ENCODE results near the gene C6orf89. TPM values are rescaled to one million over a fixed set of nuclear protein-coding genes. Genes with fewer than 3 reads are reported as not detected.

The C6orf89 gene
- total and polyA plus RNA-seq, 2 of the 13 experiments (the other 11 are each of a cell fraction or from before 2014, with no cell fraction given), result 22.1 to 32.2 TPM

DNA sequence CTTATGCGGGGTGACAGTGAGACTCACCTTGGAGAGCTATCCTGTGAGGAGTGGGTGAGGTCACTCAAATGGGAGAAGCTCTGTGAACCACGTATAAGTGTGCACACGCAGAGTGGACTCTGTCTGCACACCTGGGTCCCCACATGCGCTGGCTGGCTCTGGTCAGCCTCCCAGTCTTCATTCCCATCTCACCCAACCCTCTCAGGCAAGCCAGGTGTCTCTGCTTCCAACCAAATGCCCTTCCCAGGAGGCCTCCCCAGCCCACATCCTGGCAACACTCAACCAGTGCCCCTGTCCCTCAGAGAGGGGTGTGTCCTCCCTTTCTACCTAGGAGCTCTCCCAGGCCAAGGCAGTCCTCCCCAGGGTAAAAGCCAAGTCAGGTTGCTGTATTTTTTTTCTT lies 60.8 kb downstream of the C6orf89 start:
- no peak overlapping the region for H2AFZ ChIP-seq (ENCODE audit: low read length)
- H3K36me3 ChIP-seq (replicated peaks in 1 of 2; ENCODE audit: control insufficient read depth in 1 of 2, insufficient read depth in 2 of 2, low read length in 2 of 2), result no peaks in the 10 kb centered on the region
- CTCF ChIA-PET (ENCODE audit: low intra/inter-chr PET ratio, low total read pairs), result no interaction called here
- no peaks in the 10 kb centered on the region for H3K4me1 ChIP-seq (ENCODE audit: insufficient read depth, low read length)
- intact Hi-C loops (cut with micrococcal nuclease; ENCODE audit: unreplicated experiment), result no loop called here
- no peak overlapping the region for H3K9ac ChIP-seq (ENCODE audit: insufficient read depth, low read depth, low read length)
- no peak overlapping the region for H3K4me3 ChIP-seq (replicated peaks in 1 of 3; ENCODE audit: insufficient read depth in 1 of 3, low read depth in 2 of 3, low read length in 3 of 3)
- no peaks in the 10 kb centered on the region for H4K20me1 ChIP-seq (ENCODE audit: insufficient read depth, low read length)
- in situ Hi-C loops (cut with HindIII; ENCODE audit: extremely low pct_ligation_motif_present, low pct_unique_long_range_greater_than_20kb), result no loop called here
- no peak overlapping the region for H3K4me2 ChIP-seq (ENCODE audit: low read depth, low read length)
- DNase-seq (ENCODE audit: low spot score) (no peak), ATAC-seq (no peak; the same call in 2 of the 3 replicates), FAIRE-seq (no peak)
- H3K27me3 ChIP-seq (ENCODE audit: control insufficient read depth in 1 of 2, insufficient read depth in 2 of 2, low read length in 2 of 2), result peaks cover 2 to 24% of the 10 kb centered on the region in 2 experiments
- no peaks in the 10 kb centered on the region for H3K79me2 ChIP-seq (ENCODE audit: insufficient read depth, low read length)
- 23% methylated on average over 4 of the region's 4 CpGs for WGBS (ENCODE audit: low lambda C conversion rate)
- no peak overlapping the region for H3K27ac ChIP-seq (ENCODE audit: extremely low read length, insufficient read depth, low read length)
- POLR2A ChIA-PET, result no interaction called here
- BruUV-seq (replicated peaks), result no TSS peak
- H3K9me3 ChIP-seq (ENCODE audit: low read length), result no peaks in the 10 kb centered on the region
- TF ChIP-seq HMG20B (CRISPR knock-in tag; conservative IDR thresholded peaks at IDR 0.05), result no peak
- TF ChIP-seq, protein P1, sequence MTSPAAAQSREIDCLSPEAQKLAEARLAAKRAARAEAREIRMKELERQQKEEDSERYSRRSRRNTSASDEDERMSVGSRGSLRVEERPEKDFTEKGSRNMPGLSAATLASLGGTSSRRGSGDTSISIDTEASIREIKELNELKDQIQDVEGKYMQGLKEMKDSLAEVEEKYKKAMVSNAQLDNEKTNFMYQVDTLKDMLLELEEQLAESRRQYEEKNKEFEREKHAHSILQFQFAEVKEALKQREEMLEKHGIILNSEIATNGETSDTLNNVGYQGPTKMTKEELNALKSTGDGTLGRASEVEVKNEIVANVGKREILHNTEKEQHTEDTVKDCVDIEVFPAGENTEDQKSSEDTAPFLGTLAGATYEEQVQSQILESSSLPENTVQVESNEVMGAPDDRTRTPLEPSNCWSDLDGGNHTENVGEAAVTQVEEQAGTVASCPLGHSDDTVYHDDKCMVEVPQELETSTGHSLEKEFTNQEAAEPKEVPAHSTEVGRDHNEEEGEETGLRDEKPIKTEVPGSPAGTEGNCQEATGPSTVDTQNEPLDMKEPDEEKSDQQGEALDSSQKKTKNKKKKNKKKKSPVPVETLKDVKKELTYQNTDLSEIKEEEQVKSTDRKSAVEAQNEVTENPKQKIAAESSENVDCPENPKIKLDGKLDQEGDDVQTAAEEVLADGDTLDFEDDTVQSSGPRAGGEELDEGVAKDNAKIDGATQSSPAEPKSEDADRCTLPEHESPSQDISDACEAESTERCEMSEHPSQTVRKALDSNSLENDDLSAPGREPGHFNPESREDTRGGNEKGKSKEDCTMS (CRISPR knock-in tag; conservative IDR thresholded peaks at IDR 0.05), result no peak
- TF ChIP-seq, protein P2, sequence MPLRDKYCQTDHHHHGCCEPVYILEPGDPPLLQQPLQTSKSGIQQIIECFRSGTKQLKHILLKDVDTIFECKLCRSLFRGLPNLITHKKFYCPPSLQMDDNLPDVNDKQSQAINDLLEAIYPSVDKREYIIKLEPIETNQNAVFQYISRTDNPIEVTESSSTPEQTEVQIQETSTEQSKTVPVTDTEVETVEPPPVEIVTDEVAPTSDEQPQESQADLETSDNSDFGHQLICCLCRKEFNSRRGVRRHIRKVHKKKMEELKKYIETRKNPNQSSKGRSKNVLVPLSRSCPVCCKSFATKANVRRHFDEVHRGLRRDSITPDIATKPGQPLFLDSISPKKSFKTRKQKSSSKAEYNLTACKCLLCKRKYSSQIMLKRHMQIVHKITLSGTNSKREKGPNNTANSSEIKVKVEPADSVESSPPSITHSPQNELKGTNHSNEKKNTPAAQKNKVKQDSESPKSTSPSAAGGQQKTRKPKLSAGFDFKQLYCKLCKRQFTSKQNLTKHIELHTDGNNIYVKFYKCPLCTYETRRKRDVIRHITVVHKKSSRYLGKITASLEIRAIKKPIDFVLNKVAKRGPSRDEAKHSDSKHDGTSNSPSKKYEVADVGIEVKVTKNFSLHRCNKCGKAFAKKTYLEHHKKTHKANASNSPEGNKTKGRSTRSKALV (CRISPR knock-in tag; IDR thresholded peaks at IDR 0.05), result no peak
- TF ChIP-seq FOSL2 (CRISPR knock-in tag; IDR thresholded peaks at IDR 0.05), result no peak
- TF ChIP-seq ZSCAN29 (CRISPR knock-in tag; conservative IDR thresholded peaks at IDR 0.05), result no peak
- no peak for TF ChIP-seq MEIS2 (CRISPR knock-in tag; IDR thresholded peaks at IDR 0.05)
- no peak for TF ChIP-seq ZNF562 (CRISPR knock-in tag; IDR thresholded peaks at IDR 0.05; ENCODE audit: borderline replicate concordance)

Data from HepG2 (cell line).